ENCODE results near the gene TPST1.
"Not testable (repeated sequence)": the region's sequence is repeated elsewhere in the genome, so short reads cannot be mapped to it uniquely, and the experiment has no call there.

TPST1 gene

DNA sequence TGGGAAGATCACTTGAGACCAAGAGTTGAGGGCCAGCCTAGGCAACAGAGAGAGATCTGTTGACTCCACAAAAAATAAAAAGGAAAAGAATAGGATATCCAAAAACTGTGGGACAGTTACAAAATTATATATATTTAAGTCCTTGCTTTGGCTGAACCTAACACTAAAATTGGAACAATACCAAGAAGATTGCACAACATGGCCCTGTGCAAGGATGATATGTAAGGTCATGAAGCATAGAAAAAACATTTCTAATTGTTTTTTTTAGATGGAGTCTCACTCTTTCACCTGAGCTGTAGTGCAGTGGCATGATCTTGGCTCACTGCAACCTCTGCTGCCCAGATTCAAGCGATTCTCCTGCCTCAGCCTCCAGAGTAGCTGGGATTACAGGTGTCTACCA, 139.0 kb downstream of the TPST1 start:
- no peak for DNase-seq

- DNase-seq = no peak
These were observed 143.4 kb downstream of the TPST1 start for GRCh38 chr7:66348531-66348930.

- DNase-seq = no peak
These were observed 143.8 kb downstream of the TPST1 start for GRCh38 chr7:66348959-66349358.

DNA sequence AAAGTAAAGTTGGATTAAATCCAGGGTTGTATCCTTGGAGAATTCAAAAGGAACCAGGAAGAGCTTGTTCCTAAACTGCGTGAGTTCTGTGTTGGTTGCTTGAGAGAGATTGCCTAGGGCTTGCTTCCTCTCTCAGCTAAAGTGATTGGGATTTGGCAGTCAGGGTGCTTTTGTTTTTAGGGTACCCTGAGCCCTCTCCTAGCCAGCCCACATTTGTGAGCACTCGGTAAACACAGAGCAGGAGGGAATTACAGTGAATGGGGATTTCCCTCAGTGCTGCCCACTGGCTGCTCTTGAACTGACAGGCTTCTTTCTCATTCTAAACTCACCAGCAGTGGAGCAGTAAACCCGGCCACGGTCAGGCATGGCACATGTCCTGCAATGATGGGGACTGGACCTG, 146.9 kb downstream of the TPST1 start:
- no peak for DNase-seq

DNA sequence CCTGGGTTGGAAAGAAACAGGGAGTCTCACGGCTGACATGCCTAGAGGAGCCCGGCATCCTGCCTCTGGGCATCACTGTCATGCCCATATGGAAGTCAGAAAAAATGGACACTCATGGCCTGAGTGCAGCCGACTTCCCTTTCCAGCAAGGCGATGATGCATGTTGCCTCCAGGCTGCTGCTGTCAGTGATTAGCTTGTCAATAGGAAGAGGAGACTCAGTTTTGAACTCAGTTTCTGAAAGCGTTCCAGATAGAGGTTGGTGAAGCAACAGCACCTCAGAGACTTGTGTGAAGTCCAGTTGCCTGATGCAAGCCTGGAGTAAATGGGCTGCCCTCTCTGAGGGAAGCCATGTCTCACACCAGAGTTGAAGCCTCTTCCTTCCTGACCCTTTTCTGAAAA, 148.4 kb downstream of the TPST1 start:
- no peak for DNase-seq

- DNase-seq = no peak
These were observed 150.6 kb downstream of the TPST1 start for GRCh38 chr7:66355756-66356155.

DNA sequence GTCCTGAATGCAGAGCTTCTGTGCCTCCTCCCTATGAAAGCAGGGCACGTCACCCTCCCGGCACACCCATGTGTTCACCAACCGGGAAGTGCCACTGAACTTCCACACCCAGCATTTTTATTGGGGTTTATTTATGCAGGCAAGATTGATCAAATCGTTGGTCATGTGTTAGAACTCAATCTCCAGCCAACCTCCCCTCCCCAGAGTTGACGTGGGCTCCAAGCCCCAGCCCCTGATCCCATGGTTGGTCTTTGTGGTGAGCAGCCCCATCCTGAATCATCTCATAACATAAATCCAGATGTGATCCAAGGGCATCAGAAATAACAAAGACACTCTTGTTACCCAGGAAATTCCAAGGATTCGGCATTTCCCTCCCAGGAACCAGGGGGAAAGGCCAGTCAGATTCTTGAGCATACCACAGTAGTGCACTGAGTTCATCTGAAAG, 151.2 kb downstream of the TPST1 start:
- no peak for DNase-seq

GRCh38 chr7:66357087-66357486, 152.0 kb downstream of the TPST1 start:
- DNase-seq = no peak

DNA sequence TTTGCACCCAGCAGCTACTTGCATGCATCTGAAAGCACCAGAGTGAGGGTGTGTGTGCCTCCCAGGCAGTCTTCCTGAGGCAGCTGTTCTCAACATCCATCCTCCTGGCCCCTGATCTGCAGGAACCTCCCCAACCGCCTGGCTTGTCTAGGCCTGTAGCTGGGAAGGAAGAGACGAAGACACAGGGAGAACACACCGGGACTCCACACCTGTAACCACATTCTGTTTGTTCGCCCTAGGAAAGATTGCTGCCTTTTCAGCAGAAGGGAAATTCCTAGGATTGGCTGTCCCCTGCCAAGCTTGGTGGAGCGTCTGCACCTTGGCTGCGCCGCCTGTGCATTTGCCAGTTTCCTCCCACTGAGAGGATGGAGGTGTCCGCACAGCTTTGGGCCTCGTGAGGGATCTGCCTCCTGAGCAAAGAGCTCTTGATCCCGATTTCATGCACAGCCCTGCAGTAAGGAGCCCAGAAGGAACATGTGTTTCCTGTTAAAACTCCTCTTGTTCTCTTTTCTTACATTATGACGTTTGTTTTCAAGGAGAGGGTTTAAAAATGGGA, 154.6 kb downstream of the TPST1 start:
- no peak for DNase-seq

GRCh38 chr7:66362136-66362535, 157.0 kb downstream of the TPST1 start:
- DNase-seq = no peak

DNA sequence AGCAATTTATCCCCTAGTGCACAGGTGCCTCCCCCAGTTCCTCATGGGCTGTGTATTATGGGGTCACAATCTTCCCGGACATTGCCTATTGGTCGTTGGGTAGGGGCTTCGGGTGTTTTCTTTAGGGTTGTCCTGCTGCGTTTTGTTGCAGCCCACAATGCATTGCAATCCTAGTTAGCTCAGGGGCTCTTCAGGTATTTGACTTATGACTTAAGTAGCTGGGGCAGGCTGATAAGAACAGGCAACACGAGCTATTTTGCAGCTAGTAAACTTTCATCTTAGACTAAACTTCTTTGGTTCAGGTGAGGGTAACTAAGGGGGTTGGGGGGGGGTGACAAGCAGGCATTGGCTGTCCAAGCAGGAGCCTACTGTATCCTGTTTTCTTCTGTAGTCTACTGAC, 158.5 kb downstream of the TPST1 start:
- DNase-seq = no peak

DNA sequence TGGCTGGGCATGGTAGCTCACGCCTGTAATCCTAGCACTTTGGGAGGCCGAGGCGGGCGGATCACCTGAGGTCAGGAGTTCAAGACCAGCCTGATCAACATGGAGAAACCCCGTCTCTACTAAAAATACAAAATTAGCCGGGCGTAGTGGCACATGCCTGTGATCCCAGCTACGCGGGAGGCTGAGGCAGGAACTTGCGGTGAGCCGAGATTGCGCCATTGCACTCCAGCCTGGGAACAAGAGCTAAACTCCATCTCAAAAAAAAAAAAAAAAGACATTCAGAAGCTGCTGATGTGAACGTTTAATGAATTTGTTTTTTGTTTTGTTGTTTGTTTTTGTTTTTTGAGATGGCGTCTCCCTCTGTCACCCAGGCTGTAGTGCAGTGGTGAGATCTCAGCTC, 159.9 kb downstream of the TPST1 start:
- DNase-seq = not testable (repeated sequence)

- DNase-seq = no peak
These were observed 166.1 kb downstream of the TPST1 start for GRCh38 chr7:66371096-66371824.

GRCh38 chr7:66374141-66374840, 169.2 kb downstream of the TPST1 start:
- DNase-seq = not testable (repeated sequence)

GRCh38 chr7:66376264-66376945, 171.3 kb downstream of the TPST1 start:
- no peak for DNase-seq

GRCh38 chr7:66377045-66377444, 171.9 kb downstream of the TPST1 start:
- no peak for DNase-seq

DNA sequence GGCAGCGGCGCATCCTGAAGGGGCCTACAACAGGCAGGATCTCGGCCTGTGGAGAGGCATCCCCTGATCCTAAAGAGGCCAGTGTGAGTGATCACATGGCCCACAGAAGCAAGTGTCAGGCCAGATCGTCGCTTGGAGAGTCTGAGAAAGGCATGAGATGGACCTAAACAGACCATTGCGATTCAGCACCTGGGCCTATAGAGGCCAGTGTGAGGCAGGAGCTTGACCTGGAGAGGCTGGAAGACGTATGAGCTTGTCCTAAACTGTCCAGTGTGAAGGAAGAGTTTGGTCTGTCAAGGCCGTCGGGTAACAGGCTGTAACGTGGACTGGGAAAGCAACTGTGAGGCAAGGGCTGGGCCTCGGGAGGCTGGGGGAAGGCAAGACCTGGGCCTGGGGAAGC, 172.6 kb downstream of the TPST1 start:
- DNase-seq = no peak

DNA sequence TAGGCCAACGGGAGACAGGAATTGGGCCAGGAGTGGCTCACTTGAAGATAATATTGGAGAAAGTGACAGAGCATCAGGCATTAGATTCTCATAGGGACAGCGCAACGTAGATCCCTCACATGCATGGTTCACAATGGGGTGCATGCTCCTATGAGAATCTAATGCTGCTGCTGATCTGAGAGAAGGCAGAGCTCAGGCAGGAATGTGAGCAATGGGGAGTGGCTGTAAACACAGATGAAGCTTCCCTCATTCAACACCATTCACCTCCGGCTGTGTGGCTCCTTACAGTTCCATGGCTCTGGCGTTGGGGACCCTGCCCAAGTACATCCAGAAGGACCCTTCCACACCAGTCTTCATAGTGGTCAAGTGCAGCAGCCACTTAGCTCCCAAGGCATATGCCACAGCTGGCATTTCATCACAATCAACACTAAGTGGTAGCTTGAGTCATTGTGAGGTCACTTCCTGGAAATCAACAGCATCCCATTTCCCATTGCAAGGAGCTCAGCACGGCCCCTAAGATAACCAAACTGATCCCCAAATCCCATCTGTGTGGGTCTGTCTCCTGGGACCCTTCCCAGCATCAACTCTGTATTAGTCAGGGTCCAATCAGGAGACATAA, 174.5 kb downstream of the TPST1 start:
- DNase-seq = no peak

DNA sequence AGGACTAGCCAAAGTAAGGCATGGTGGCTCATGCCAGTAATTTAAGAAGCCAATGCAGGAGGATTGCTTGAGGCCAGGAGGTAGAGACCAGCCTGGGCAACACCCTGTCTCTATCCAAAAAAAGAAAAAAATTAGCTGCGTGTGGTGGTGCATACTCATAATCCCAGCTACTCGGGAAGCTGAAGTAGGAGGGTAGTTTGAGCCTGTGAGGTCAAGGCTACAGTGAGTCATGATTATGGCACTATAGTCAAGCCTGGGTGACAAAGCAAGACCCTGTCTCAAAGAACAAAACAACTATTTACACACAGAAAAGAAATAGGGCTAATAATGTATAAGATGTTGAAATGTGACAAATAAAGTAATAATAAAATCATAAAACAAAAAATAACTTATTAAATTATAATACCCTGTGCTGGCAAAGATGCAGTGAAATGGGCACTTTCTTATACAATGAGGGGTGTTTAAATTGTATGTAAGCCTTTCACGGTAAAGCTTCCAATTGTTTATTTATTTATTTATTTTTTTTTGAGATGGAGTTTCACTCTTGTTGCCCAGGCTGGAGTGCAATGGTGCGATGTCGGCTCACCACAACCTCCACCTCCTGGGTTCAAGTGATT, 175.2 kb downstream of the TPST1 start:
- DNase-seq = no peak

- DNase-seq = not testable (repeated sequence)
These were observed 177.2 kb downstream of the TPST1 start for GRCh38 chr7:66382182-66382923.

DNA sequence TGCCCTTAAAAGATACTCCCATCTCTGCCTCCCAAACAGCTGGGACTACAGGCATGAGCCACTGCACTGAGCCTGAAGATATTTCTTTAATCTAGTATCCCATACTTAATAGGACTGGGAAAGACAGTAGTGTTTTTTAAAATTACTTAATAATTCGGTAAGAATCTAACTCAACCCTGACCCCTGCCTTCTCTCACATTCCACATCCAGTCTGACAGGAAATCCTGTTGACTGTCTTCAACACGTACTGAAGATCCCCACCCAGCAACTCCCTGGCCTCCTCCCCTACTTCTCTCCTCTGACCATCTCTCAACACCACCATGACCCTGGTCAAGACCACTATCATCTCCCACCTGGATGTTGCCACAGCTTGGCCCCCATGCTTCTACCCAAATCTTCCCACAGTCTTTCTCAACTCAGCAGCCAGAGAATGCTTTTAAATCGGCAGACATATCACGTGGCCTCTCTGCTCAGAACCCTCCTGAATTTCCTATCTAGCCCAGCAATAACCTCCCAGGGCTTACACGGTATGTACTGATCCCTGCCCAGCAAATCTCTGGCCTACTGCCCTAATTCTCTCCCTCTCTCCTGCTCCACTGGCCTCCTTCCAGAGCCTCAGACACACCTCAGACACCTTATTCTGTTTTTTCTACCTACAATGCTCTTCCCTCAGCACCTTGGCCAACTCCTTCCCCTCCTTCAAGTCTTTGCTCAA, 180.2 kb downstream of the TPST1 start:
- not testable (repeated sequence) for DNase-seq
